ENCODE results near the gene TMEM183A. TPM values are rescaled to one million over a fixed set of nuclear protein-coding genes. Genes with fewer than 3 reads are reported as not detected.
A peak's percentile ranks its signal among the peaks of the same experiment; 100 is the strongest.

The TMEM183A gene
- total RNA-seq, 1 donor from 2014 or later: 74.3 TPM

DNA sequence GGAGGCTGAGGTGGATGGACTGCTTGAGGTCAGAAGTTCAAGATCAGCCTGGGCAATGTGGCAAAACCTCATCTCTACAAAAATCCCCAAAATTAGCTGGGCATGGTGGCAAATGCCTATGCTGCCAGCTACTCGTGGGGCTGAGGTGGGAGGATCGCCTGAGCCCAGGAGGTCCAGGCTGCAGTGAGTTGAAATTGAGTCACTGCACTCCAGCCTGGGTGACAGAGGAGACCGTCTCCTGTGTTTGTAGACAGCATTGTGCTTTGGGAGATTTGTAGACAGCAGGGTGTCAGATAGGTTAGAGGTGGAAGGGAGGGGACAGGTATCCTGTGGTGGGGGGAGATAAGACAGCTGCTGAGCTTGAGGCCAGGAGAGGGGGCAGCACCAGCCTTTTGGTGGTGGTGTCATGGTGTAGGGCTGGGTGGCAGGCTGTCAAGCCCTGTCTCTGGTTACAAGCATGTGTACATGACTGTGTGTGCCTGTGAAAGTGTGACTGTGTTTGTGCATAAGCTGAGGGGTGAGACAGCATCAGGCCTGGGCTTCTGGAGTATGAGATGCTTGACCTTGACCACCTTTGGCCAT, 34.3 kb downstream of the TMEM183A start:
- no peaks in the 10 kb centered on the region for H3K4me1 Mint-ChIP-seq (ENCODE audit: low read depth)
- H3K4me3 Mint-ChIP-seq (ENCODE audit: low read depth): no peak overlapping the region
- H3K9me3 Mint-ChIP-seq (ENCODE audit: low read depth): no peaks in the 10 kb centered on the region
- no peaks in the 10 kb centered on the region for H3K36me3 Mint-ChIP-seq (ENCODE audit: insufficient read depth)
- no peak overlapping the region for H3K27ac Mint-ChIP-seq
- H3K27me3 Mint-ChIP-seq: peaks cover 60% of the 10 kb centered on the region
- TF ChIP-seq, protein P1, sequence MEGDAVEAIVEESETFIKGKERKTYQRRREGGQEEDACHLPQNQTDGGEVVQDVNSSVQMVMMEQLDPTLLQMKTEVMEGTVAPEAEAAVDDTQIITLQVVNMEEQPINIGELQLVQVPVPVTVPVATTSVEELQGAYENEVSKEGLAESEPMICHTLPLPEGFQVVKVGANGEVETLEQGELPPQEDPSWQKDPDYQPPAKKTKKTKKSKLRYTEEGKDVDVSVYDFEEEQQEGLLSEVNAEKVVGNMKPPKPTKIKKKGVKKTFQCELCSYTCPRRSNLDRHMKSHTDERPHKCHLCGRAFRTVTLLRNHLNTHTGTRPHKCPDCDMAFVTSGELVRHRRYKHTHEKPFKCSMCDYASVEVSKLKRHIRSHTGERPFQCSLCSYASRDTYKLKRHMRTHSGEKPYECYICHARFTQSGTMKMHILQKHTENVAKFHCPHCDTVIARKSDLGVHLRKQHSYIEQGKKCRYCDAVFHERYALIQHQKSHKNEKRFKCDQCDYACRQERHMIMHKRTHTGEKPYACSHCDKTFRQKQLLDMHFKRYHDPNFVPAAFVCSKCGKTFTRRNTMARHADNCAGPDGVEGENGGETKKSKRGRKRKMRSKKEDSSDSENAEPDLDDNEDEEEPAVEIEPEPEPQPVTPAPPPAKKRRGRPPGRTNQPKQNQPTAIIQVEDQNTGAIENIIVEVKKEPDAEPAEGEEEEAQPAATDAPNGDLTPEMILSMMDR (IDR thresholded peaks at IDR 0.05; ENCODE audit: unreplicated experiment): no peak
- no peak for DNase-seq (ENCODE audit: low spot score, unreplicated experiment)

DNA sequence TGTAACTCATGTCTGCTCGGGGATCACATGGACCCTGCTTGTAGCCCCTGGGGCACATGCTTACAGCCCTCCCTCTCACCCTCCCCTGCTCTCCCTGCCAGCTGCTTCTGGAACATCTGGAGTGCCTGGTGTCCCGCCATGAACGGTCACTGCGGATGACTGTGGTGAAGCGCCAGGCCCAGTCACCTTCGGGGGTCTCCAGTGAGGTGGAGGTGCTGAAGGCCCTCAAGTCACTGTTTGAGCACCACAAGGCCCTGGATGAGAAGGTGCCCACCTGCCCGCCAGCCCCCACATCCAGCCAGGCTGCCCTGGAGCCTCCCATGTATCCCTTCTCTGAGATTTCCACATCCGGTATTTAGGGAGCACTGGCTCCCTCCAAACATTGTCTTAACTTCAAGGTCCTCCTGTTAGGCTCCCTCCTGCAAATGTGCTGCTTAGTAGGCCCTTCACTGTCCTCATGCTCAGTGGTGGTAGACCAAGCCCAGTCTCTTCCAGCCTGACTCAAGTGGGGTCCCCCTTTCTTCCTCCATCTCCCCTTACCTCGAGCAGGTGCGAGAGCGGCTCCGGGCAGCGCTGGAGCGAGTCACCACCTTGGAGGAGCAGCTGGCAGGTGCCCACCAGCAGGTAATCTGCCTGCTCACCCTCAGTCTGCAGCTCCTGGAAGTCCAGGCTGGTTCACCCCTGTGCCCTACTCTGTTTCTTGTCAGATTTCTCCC, 36.8 kb downstream of the TMEM183A start:
- Mint-ChIP-seq H3K27me3 (peaks cover 62% of the 10 kb centered on the region), H3K27ac (no peak overlapping the region), H3K4me3 (ENCODE audit: low read depth) (no peak overlapping the region), H3K4me1 (ENCODE audit: low read depth) (no peaks in the 10 kb centered on the region), H3K36me3 (ENCODE audit: insufficient read depth) (no peaks in the 10 kb centered on the region), H3K9me3 (ENCODE audit: low read depth) (no peaks in the 10 kb centered on the region)
- TF ChIP-seq, protein P1 (IDR thresholded peaks at IDR 0.05; ENCODE audit: unreplicated experiment): no peak
- no peak for DNase-seq (ENCODE audit: low spot score, unreplicated experiment)

DNA sequence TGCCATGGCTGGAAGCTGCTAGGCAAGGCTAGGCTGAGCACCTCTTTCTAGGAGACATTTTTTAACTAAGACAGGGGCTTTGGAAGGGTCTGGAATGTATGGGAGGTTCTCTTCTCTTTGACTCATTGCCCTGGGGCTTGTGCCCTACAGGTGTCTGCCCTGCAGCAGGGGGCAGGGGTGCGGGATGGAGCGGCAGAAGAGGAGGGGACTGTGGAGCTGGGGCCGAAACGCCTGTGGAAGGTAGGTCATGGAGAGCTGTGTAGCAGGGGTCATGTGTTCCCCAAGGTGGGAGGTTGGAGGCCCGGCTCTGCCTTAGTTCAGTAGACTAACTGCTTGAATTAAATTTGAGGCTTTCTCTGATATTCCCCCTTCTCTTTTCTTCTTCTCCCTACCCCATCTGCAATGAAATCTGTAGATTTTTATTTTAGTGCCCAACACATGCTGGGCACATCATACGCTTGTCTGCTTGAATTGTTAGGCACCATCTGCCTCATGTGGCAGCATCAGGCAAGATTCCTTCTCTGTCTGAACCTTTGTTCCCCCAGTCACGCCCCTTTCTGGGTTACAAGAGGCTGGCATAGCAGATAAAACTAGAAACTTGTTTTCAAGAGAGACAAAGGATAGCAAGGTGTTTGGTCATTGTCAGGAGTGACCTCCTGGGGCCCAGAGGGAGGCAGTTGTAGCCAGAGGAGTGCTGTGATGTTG, 37.5 kb downstream of the TMEM183A start:
- H3K9me3 Mint-ChIP-seq (ENCODE audit: low read depth): no peaks in the 10 kb centered on the region
- H3K27ac Mint-ChIP-seq: peak overlapping the region; percentile 30
- H3K4me3 Mint-ChIP-seq (ENCODE audit: low read depth): no peak overlapping the region
- no peak for DNase-seq (ENCODE audit: low spot score, unreplicated experiment)
- H3K27me3 Mint-ChIP-seq: peaks cover 56% of the 10 kb centered on the region
- H3K4me1 Mint-ChIP-seq (ENCODE audit: low read depth): no peaks in the 10 kb centered on the region
- H3K36me3 Mint-ChIP-seq (ENCODE audit: insufficient read depth): no peaks in the 10 kb centered on the region
- TF ChIP-seq, protein P1 (IDR thresholded peaks at IDR 0.05; ENCODE audit: unreplicated experiment): no peak

DNA sequence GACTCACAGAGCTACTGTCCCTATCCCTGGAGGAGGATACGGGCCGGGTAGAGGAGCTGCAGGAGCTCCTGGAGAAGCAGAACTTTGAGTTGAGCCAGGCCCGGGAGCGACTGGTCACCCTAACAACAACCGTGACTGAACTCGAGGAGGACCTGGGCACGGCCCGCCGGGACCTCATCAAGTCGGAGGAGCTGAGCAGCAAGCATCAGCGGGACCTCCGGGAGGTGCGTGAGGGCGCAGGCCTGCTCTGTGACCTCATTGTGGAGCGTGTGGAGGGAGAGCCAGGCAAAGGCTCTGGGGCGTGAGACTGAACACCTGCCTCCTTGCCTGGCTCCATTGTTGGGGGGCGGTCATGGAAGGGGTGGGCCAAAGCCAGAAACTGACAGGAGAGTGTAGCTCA, 38.2 kb downstream of the TMEM183A start:
- Mint-ChIP-seq H3K36me3 (ENCODE audit: insufficient read depth) (no peaks in the 10 kb centered on the region), H3K9me3 (ENCODE audit: low read depth) (no peaks in the 10 kb centered on the region), H3K27me3 (peaks cover 60% of the 10 kb centered on the region), H3K27ac (no peak overlapping the region), H3K4me1 (ENCODE audit: low read depth) (no peaks in the 10 kb centered on the region), H3K4me3 (ENCODE audit: low read depth) (no peak overlapping the region)
- no peak for DNase-seq (ENCODE audit: low spot score, unreplicated experiment)
- TF ChIP-seq, protein P1 (IDR thresholded peaks at IDR 0.05; ENCODE audit: unreplicated experiment): no peak

DNA sequence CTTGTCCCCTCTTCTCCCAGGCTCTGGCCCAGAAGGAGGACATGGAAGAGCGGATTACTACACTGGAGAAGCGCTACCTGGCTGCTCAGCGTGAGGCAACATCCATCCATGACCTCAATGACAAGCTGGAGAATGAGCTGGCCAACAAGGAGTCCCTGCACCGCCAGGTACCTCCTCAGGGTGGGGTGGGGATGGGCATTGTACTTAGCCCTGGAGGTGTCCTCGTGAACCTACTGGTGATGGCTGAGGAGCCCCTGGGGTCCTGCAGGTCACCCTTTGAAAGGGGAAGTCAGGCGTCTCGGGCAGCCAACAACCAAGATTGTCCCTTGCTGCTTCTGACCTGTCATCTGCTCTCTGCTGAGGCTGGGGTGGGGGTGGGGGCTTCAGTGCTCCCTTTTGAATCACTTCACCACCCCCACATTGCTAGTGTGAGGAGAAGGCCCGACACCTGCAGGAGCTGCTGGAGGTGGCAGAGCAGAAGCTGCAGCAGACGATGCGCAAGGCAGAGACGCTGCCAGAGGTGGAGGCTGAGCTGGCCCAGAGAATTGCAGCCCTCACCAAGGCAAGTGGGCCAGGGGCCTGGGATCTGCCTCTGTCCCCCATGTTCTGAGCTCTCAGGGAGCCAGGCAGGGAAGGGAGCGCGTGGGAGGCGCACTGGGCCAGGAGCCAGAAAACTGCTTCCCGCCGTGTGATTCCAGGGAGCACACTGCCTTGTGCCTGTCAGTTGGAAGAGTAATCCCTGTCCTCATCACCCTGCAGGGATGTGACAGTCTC, 38.8 kb downstream of the TMEM183A start:
- Mint-ChIP-seq H3K36me3 (ENCODE audit: insufficient read depth) (no peaks in the 10 kb centered on the region), H3K27me3 (peaks cover 60% of the 10 kb centered on the region), H3K4me3 (ENCODE audit: low read depth) (no peak overlapping the region), H3K9me3 (ENCODE audit: low read depth) (no peaks in the 10 kb centered on the region), H3K27ac (no peak overlapping the region), H3K4me1 (ENCODE audit: low read depth) (no peaks in the 10 kb centered on the region)
- TF ChIP-seq, protein P1 (IDR thresholded peaks at IDR 0.05; ENCODE audit: unreplicated experiment): no peak
- DNase-seq (ENCODE audit: low spot score, unreplicated experiment): no peak
